ENCODE results near the gene DCTPP1. TPM values are rescaled to one million over a fixed set of nuclear protein-coding genes. Genes with fewer than 3 reads are reported as not detected.

Gene DCTPP1
- total and polyA plus RNA-seq, 2 donors (not counting 3 experiments of a cell fraction or from before 2014, with no cell fraction given): 68.0 to 88.6 TPM

DNA sequence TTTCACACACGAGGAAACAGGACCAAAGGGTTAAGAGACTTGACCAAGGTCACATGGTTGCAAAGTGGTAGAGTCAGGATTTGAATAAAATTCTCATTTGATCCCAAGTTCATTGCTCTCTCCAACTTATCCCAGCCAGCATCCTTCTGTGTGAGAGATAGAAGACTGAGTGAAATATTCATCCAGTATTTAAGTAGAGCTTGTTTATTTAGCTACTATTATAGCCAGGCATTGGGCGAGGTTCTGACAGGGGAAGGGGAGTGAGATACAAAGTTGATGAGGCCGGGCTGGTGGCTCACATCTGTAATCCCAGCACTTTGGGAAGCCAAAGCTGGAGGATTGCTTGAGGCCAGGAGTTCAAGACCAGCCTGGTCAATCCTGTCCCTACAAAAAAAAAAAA lies 47.2 kb upstream of the DCTPP1 start:
- POLR2A ChIA-PET: interaction anchor here (0.6 kb wide), 1 partner anchor 27 kb away, joined by 3 read pairs; no protein-coding TSS in a partner anchor
- Histone ChIP-seq H3K9ac (replicated peaks; ENCODE audit: extremely low read depth, insufficient read depth, low read length) (no peak overlapping the region), H3K4me1 (ENCODE audit: control insufficient read depth, extremely low read depth, insufficient read depth, low read length) (no peaks in the 10 kb centered on the region), H3K4me3 (replicated peaks in 1 of 3; ENCODE audit: insufficient read depth in 1 of 3, low read depth in 1 of 3, low read length in 3 of 3) (no peak overlapping the region), H3K9me1 (replicated peaks; ENCODE audit: control insufficient read depth, extremely low read depth, insufficient read depth, low read length) (no peaks in the 10 kb centered on the region), H3K27ac (ENCODE audit: insufficient read depth, low read depth, low read length) (no peak overlapping the region), H3K27me3 (ENCODE audit: control insufficient read depth in 2 of 2, insufficient read depth in 2 of 2, low read length in 2 of 2) (peaks cover 27 to 28% of the 10 kb centered on the region in 2 experiments), H3K4me2 (ENCODE audit: insufficient read depth, low read length) (no peak overlapping the region), H3K9me3 (replicated peaks; ENCODE audit: control insufficient read depth, insufficient read depth, low read length) (no peaks in the 10 kb centered on the region), H3K36me3 (ENCODE audit: control insufficient read depth in 2 of 2, extremely low read depth in 1 of 2, insufficient read depth in 2 of 2, low read length in 2 of 2) (no peaks in the 10 kb centered on the region), H3K79me2 (ENCODE audit: control insufficient read depth, insufficient read depth, low read length) (no peaks in the 10 kb centered on the region), H2AFZ (ENCODE audit: low read depth, low read length) (no peak overlapping the region), H4K20me1 (replicated peaks; ENCODE audit: control insufficient read depth, extremely low read depth, insufficient read depth, low read length) (no peaks in the 10 kb centered on the region)
- dilution Hi-C loops (cut with MboI; ENCODE audit: extremely low pct_ligation_motif_present, low sequenced_read_pairs) (no loop called here), intact Hi-C loops (cut with micrococcal nuclease) (no loop called here)
- BruUV-seq (replicated peaks): no TSS peak
- no peak for FAIRE-seq
- CTCF ChIA-PET: interaction anchor here (0.9 to 2.6 kb wide), 3 partner anchors 27 to 174 kb away, joined by 3 to 6 read pairs (median 4); partner anchors contain the start of gene PRR14
- DNase-seq (ENCODE audit: low read depth, low spot score): no peak
- TF ChIP-seq, protein P1, sequence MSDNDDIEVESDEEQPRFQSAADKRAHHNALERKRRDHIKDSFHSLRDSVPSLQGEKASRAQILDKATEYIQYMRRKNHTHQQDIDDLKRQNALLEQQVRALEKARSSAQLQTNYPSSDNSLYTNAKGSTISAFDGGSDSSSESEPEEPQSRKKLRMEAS (IDR thresholded peaks at IDR 0.05; ENCODE audit: insufficient read depth, insufficient read length): no peak
- no peak for TF ChIP-seq FOS (IDR thresholded peaks at IDR 0.05; ENCODE audit: borderline replicate concordance, insufficient read depth, low read length)
- TF ChIP-seq POLR2AphosphoS5 (IDR thresholded peaks at IDR 0.05; ENCODE audit: insufficient read depth, low read depth, low read length): no peak
- no peak for TF ChIP-seq MYC (IDR thresholded peaks at IDR 0.05; ENCODE audit: low read depth, low read length)
- TF ChIP-seq, protein P2, sequence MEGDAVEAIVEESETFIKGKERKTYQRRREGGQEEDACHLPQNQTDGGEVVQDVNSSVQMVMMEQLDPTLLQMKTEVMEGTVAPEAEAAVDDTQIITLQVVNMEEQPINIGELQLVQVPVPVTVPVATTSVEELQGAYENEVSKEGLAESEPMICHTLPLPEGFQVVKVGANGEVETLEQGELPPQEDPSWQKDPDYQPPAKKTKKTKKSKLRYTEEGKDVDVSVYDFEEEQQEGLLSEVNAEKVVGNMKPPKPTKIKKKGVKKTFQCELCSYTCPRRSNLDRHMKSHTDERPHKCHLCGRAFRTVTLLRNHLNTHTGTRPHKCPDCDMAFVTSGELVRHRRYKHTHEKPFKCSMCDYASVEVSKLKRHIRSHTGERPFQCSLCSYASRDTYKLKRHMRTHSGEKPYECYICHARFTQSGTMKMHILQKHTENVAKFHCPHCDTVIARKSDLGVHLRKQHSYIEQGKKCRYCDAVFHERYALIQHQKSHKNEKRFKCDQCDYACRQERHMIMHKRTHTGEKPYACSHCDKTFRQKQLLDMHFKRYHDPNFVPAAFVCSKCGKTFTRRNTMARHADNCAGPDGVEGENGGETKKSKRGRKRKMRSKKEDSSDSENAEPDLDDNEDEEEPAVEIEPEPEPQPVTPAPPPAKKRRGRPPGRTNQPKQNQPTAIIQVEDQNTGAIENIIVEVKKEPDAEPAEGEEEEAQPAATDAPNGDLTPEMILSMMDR (IDR thresholded peaks at IDR 0.05; ENCODE audit: extremely low read depth in 1 of 2, insufficient read depth in 1 of 2, low read depth in 1 of 2, low read length in 2 of 2): no peak
- TF ChIP-seq JUN (IDR thresholded peaks at IDR 0.05; ENCODE audit: borderline replicate concordance, insufficient read depth, insufficient read length, low read depth): no peak

All from endothelial cell of umbilical vein (primary cell).